DND-41 (cell line): ENCODE results near the gene GLYATL1B.
"Not testable (repeated sequence)": the region's sequence is repeated elsewhere in the genome, so short reads cannot be mapped to it uniquely, and the experiment has no call there.

ENCODE experiments used
- CTCF ChIP-seq: IDR thresholded peaks from 2 replicates; pipeline ENCODE4 v1.5.1; 2012; ENCODE audit warnings: borderline replicate concordance, low read length, moderate library complexity, mild to moderate bottlenecking; ENCODE audit not compliant: poor library complexity, severe bottlenecking; ENCODE audit errors: extremely low read depth
- EZH2 ChIP-seq: IDR thresholded peaks from 3 replicates; pipeline ENCODE4 v1.6.1; 2012; ENCODE audit warnings: borderline replicate concordance, low read depth, mild to moderate bottlenecking, moderate library complexity, low read length, inconsistent platforms; ENCODE audit not compliant: severe bottlenecking

- TF ChIP-seq CTCF, EZH2: not testable (repeated sequence)
Measured at GRCh38 chr11:59097938-59098337, 11.8 kb downstream of the GLYATL1B start.
